GM12892 (cell line): ENCODE results near the gene SLC23A1.
A peak's percentile ranks its signal among the peaks of the same experiment; 100 is the strongest.

Experiments
- DNase-seq: peaks from one replicate; pipeline ENCODE4 v3.0.0; 2011; ENCODE audit not compliant: insufficient read length
- FAIRE-seq: peaks from 2 replicates; lab custom pipeline; 2011; peaks lifted over from hg19 to GRCh38; lab: Jason Lieb, UNC
- POLR2A ChIP-seq: IDR thresholded peaks from 2 replicates; pipeline ENCODE4 v1.6.1; 2011; ENCODE audit warnings: low read depth, low read length, control low read depth
- POLR2AphosphoS5 ChIP-seq: IDR thresholded peaks from 2 replicates; pipeline ENCODE4 v1.6.1; 2011; ENCODE audit warnings: low read depth, low read length, control low read depth
- TAF1 ChIP-seq: IDR thresholded peaks from 2 replicates; pipeline ENCODE4 v1.6.1; 2011; ENCODE audit warnings: low read depth, mild to moderate bottlenecking, control low read depth, low read length, borderline replicate concordance

SLC23A1 gene

DNA sequence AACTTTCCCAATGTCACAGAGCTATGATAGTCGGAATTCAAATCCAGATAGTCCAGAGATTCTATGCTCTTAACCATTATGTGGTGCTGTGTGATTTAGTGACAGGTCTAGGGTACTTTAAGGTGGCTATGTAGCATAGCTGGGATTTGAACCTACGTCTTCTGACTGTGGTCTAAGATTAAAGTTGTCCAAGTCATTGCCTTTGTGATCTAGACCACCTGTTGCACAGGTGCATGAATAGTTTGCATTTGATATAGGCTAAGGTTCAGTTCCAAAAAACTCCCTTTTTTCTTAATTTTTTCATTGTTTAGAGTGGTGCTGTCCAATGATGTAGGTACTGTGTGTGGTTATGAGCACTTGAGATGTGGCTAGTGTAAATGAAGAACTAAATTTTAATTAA is 38.9 kb downstream of the SLC23A1 start:
- no peak for TF ChIP-seq POLR2A
- TF ChIP-seq TAF1 = no peak
- no peak for TF ChIP-seq POLR2AphosphoS5
- FAIRE-seq (no peak), DNase-seq (no peak)

DNA sequence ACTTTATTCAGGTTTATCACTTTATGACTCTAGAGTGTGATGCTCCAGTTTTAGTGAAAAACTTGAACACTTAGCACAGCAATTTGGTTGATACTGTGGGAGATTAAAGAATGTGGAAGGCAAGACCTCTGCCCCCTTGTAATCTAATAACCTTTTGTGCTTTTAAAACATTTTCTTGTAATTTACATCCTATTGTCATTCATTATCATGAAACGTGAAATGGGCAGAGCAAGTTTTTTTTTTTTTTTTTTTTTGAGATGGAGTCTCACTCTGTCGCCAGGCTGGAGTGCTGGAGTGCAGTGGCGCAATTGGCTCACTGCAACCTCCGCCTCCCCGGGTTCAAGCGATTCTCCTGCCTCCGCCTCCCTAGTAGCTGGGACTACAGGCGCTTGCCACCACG is 39.6 kb downstream of the SLC23A1 start:
- FAIRE-seq = no peak
- DNase-seq = no peak
- no peak for TF ChIP-seq POLR2A
- TF ChIP-seq TAF1 = no peak
- no peak for TF ChIP-seq POLR2AphosphoS5

DNA sequence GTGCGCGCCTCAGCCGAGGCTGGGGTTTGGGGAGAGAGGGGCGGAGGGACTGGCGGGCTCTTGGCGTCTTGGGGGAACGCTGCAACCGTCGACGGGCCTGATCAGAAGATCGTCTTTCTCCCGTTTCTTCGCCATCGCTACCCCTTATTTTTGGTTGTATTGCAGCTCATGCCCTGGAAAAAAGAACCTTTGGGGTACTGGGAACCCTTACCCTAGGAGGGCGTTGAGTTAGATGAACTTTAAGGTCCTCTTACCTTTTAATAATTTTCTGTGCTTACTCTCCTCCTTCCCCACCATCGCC is 40.7 kb downstream of the SLC23A1 start:
- peak; percentile 72 for DNase-seq
- TF ChIP-seq POLR2AphosphoS5 (no peak), TAF1 (no peak), POLR2A (no peak)
- no peak for FAIRE-seq

DNA sequence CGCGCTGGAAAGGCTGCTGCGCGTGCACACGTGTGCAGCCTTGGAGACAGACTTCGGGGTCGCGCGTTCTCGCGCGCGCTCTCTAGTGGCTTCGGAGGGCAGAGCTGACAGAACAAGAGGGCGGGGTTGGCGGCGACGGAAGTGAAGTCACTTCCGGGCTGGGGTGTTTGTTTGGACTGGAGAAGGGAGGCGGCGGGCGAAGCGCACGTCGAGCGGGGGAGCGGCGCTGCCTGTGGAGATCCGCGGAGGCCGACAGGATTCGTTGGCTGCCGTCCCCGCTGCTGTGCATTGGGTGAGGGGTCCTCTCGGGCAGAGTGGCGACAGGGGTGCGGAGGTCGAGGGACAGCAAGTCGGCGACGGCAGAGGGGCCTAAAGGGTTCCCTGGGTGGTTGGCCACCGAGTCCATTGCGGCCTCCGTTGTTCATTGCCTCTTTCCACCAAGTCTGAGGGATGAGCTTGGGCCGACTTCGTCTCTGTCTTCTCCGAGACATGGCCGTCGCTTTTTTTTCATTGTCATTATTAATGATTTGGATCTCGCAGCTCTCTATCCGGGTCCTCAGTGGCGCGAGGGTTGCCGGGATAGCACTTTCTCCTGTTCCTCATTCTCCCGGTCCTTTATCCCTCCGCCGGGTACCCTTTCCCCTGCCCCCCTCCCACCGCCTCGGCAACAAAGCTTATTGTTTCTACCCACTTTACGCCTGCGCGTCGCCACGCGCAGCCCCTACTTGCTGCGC is 41.2 kb downstream of the SLC23A1 start, which contains the start of gene PAIP2:
Gene PAIP2, plus strand, starts transcription at position 166 of the 734 bp plus-strand sequence. CDS start 21,931 bp downstream, outside the sequence.
- TF ChIP-seq POLR2AphosphoS5 = peak; percentile 83
- peak; percentile 83; the same call in 1 of the 2 replicates for TF ChIP-seq POLR2A
- no peak; the same call in 1 of the 2 replicates for TF ChIP-seq TAF1
- DNase-seq (peak; percentile 77), FAIRE-seq (peak; percentile 98)

DNA sequence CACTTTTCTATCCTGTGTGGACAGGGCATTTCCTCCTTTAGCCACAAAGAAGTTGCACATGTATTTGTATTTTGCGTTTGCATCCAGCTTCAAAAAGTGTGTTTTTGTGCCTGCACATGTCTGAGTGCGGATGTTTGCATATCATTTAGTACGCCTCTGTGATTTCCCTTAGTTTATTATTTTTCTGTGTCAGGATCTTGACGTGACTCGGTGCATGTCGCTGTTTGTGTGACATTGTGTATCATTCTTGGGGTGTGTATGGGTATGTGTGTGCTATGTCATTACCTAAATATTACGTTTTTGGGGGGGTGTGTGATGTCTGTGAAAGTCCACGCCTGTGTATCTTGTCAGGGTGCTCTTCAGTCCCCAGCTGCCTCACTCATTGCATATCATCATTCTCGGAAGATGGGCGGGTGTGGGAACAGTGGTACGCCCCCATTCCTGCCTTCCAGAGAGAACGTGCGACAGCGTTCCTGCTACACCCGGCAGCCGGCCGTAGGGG is 41.9 kb downstream of the SLC23A1 start:
- DNase-seq (no peak), FAIRE-seq (no peak)
- TF ChIP-seq POLR2A (no peak), TAF1 (no peak), POLR2AphosphoS5 (no peak)

DNA sequence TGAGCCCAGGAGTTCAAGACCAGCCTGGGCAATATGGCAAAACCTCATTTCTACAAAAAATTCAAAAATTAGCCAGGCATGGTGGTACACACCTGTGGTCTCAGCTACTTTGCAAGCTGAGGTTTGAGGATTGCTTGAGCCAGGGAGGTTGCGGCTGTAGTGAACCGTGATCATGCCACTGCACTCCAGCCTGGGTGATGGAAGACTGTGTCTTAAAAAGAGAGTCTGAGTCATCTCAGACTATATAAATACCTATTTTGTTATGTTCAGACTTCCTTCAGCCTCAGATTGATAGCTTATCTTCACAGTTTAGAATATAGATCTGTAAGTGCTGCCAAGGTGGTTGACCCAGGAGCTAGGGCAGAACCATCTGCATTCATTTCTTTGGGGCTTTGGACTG is 43.0 kb downstream of the SLC23A1 start:
- DNase-seq (no peak), FAIRE-seq (no peak)

DNA sequence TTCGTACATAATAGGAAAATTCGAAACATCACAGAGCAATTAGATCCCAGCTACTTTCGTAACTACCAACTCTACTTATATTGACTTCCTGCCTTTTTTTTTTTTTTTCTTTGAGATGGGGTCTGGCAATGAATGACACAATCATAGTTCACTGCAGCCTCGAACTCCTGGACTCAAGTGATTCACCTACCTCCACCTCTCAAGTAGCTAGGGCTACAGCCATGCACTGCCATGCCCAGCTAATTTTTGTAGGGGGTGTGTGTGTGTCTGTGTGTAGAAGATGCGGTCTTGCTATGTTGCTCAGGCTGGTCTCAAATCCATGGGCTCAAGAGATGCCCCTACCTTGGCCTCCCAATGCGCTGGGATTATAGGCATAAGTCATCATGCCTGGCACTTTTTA is 47.3 kb downstream of the SLC23A1 start:
- DNase-seq (no peak), FAIRE-seq (no peak)
- no peak; the same call in 1 of the 2 replicates for TF ChIP-seq POLR2AphosphoS5
- TF ChIP-seq TAF1 = no peak
- no peak for TF ChIP-seq POLR2A

More for the DNA sequence above, 43.0 kb downstream of the SLC23A1 start:
- TF ChIP-seq TAF1 (no peak), POLR2A (no peak), POLR2AphosphoS5 (no peak)
